GM12878 (cell line): ENCODE measurements around the gene RGN.

Experiments used
- BACH1 ChIP-seq: fragments of 450-650 bp; IDR thresholded peaks from 2 replicates; pipeline ENCODE4 v1.6.1; 2017; ENCODE audit warnings: mild to moderate bottlenecking, borderline replicate concordance
- NRF1 ChIP-seq: conservative IDR thresholded peaks from 2 replicates; pipeline ENCODE4 v1.6.1; 2011; ENCODE audit warnings: mild to moderate bottlenecking, low read depth, low read length, improper control_type of control experiment
- POLR2A ChIP-seq: IDR thresholded peaks from 2 replicates; pipeline ENCODE4 v1.6.1; 2011; ENCODE audit warnings: low read depth, mild to moderate bottlenecking, low read length
- RAD21 ChIP-seq: IDR thresholded peaks from 2 replicates; pipeline ENCODE4 v1.6.1; 2011; ENCODE audit warnings: mild to moderate bottlenecking, low read depth, low read length, moderate library complexity; ENCODE audit not compliant: insufficient read depth

DNA sequence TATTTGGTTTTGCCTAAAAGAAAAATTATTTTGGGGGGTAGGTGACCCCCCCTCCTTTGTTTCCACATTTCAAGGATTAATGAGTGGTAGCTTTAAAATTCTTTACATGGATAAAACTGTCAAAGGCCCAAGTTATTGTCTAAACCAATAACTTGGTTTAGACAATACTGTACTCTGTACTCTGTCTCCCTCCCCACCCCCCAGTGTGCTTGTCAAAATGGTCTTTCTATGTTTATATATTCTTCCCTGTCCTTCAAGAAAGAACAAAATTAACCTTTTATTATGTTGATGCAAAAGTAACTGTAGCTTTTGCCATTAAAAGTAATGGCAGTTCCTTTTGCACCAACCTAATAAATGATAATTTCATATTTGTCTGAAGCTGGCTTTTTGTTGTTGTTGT is 9.5 kb upstream of the RGN start:
- TF ChIP-seq NRF1, result no peak
- TF ChIP-seq BACH1, result no peak
- no peak for TF ChIP-seq RAD21
- TF ChIP-seq POLR2A, result no peak
